ENCODE measurements around the gene SCYL1.

The SCYL1 gene

GRCh38 chr11:65498977-65499712, 25.7 kb upstream of the SCYL1 start, which contains the start of gene MALAT1:
Gene MALAT1, plus strand, starts transcription at chr11:65499045.
- in situ Hi-C loops (cut with MboI; ENCODE audit: low sequenced_read_pairs, unreplicated experiment): loop anchor here (5.0 kb wide), 1 partner anchor 67 kb away; no protein-coding TSS in a partner anchor
- DNase-seq (ENCODE audit: low spot score): no peak
- TF ChIP-seq, protein P1, sequence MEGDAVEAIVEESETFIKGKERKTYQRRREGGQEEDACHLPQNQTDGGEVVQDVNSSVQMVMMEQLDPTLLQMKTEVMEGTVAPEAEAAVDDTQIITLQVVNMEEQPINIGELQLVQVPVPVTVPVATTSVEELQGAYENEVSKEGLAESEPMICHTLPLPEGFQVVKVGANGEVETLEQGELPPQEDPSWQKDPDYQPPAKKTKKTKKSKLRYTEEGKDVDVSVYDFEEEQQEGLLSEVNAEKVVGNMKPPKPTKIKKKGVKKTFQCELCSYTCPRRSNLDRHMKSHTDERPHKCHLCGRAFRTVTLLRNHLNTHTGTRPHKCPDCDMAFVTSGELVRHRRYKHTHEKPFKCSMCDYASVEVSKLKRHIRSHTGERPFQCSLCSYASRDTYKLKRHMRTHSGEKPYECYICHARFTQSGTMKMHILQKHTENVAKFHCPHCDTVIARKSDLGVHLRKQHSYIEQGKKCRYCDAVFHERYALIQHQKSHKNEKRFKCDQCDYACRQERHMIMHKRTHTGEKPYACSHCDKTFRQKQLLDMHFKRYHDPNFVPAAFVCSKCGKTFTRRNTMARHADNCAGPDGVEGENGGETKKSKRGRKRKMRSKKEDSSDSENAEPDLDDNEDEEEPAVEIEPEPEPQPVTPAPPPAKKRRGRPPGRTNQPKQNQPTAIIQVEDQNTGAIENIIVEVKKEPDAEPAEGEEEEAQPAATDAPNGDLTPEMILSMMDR (IDR thresholded peaks at IDR 0.05; ENCODE audit: borderline replicate concordance, control extremely low read depth, extremely low read depth, insufficient read depth, missing control alignments): no peak

- no peak for DNase-seq (ENCODE audit: low spot score)
- TF ChIP-seq, protein P1 (IDR thresholded peaks at IDR 0.05; ENCODE audit: borderline replicate concordance, control extremely low read depth, extremely low read depth, insufficient read depth, missing control alignments): no peak
- in situ Hi-C loops (cut with MboI; ENCODE audit: low sequenced_read_pairs, unreplicated experiment): loop anchor here (5.0 kb wide), 1 partner anchor 68 kb away; no protein-coding TSS in a partner anchor
Measured at GRCh38 chr11:65499713-65500386, 25.0 kb upstream of the SCYL1 start.

- DNase-seq (ENCODE audit: low spot score): no peak
- in situ Hi-C loops (cut with MboI; ENCODE audit: low sequenced_read_pairs, unreplicated experiment): no loop called here
Measured at GRCh38 chr11:65500387-65501185, 24.3 kb upstream of the SCYL1 start.

GRCh38 chr11:65501186-65501471, 23.8 kb upstream of the SCYL1 start:
- TF ChIP-seq, protein P1 (IDR thresholded peaks at IDR 0.05; ENCODE audit: borderline replicate concordance, control extremely low read depth, extremely low read depth, insufficient read depth, missing control alignments): no peak
- in situ Hi-C loops (cut with MboI; ENCODE audit: low sequenced_read_pairs, unreplicated experiment): no loop called here
- no peak for DNase-seq (ENCODE audit: low spot score)

More at GRCh38 chr11:65500387-65501185, 24.3 kb upstream of the SCYL1 start:
- TF ChIP-seq, protein P1 (IDR thresholded peaks at IDR 0.05; ENCODE audit: borderline replicate concordance, control extremely low read depth, extremely low read depth, insufficient read depth, missing control alignments): no peak

- in situ Hi-C loops (cut with MboI; ENCODE audit: low sequenced_read_pairs, unreplicated experiment): no loop called here
- DNase-seq (ENCODE audit: low spot score): no peak
- TF ChIP-seq, protein P1 (IDR thresholded peaks at IDR 0.05; ENCODE audit: borderline replicate concordance, control extremely low read depth, extremely low read depth, insufficient read depth, missing control alignments): no peak
Measured at GRCh38 chr11:65501472-65502273, 23.2 kb upstream of the SCYL1 start.

- no peak for DNase-seq (ENCODE audit: low spot score)
- in situ Hi-C loops (cut with MboI; ENCODE audit: low sequenced_read_pairs, unreplicated experiment): no loop called here
- TF ChIP-seq, protein P1 (IDR thresholded peaks at IDR 0.05; ENCODE audit: borderline replicate concordance, control extremely low read depth, extremely low read depth, insufficient read depth, missing control alignments): no peak
Measured at GRCh38 chr11:65502274-65502554, 22.7 kb upstream of the SCYL1 start.
